ENCODE results near the gene HTRA3. TPM values are rescaled to one million over a fixed set of nuclear protein-coding genes. Genes with fewer than 3 reads are reported as not detected.

HTRA3 gene
- total RNA-seq, 2 experiments from 2014 or later: not detected

DNA sequence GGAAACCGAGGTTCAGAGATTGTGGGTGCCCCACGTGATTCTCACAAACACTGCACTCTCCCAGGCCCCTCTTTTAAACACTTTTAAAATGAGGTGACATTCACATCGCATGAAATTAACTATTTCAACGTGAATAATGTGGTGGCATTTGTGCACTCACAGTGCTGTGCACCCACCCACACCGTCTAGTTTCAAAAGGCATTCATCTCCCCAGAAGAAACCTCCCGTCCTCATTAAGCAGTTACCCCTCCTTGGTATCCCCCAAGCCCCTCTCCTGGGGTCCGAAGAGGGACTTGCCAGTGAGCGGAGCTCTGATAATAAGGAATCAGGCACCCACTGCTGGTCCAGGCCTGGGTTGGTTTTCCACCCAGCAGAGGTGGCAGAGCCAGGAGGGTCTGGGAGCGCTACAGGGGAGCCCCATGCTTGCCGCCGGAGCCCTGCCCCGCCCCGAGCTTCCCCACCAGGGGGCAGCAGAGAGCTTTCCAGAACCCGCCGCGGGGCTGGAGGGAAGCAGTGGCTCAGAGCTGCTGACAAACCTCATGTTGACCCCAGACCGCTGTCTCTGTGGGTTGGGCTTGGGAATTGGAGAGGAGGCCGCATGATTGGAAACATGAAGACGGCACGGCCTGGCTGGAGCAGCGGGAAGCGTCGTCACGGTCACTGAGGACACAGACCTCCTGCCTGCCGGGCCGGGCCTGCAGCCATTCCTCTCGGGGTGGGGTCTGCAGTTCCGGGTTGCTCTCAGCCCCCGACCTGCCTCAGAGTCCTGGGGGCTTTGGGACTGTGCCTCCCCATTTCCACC lies 27.5 kb upstream of the HTRA3 start:
- ChIA-PET POLR2A (no interaction called here), CTCF (interaction anchor here (0.6 to 2.1 kb wide), 15 partner anchors 10 to 317 kb away, joined by 3 to 16 read pairs (median 4); partner anchors contain the start of gene HTRA3)
- Mint-ChIP-seq H3K27me3 (no peaks in the 10 kb centered on the region), H3K36me3 (ENCODE audit: low read depth) (peaks cover 4% of the 10 kb centered on the region), H3K9me3 (ENCODE audit: low read depth) (no peaks in the 10 kb centered on the region), H3K27ac (no peak overlapping the region), H3K4me1 (peaks cover 3% of the 10 kb centered on the region), H3K4me3 (no peak overlapping the region)
- intact Hi-C loops (cut with DNase I, micrococcal nuclease): loop anchor here (1.0 to 5.0 kb wide), 6 partner anchors 65 to 677 kb away; partner anchors contain the start of gene CPZ (in 1 of the 2)
- ATAC-seq (peak; percentile 93), DNase-seq (peak; percentile 90)

DNA sequence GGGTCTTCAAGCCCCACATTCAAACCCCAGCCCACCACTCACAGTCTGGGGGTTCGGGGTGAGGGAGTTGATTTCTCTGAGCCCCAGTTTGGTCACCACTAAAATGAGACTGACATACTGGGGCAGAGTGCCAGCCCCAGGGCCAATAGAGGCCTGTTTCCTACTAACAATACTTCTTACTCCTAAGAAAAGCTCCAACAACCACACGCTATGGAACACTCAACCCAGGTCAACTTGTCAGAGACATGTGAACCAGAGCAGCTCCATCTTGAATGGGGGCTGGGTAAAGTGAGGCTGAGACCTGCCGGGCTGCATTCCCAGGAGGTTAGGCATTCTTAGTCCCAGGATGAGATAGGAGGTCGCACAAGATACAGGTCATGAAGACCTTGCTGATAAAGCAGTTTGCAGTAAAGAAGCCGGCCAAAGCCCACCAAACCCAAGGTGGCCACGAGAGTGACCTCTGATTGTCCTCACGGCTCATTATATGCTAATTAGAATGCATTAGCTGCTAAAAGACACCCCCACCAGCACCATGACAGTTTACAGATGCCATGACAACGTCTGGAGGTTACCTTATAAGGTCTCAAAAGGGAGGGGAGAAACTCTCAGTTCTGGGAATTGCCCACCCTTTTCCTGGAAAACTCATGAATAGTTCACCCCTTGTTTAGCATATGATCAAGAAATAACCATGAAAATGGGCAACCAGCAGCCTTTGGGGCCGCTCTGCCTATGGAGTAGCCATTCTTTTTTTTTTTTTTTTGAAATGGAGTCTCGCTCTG lies 26.6 kb upstream of the HTRA3 start:
- DNase-seq: no peak
- Mint-ChIP-seq H3K4me1 (peaks cover 3% of the 10 kb centered on the region), H3K36me3 (ENCODE audit: low read depth) (peaks cover 4% of the 10 kb centered on the region), H3K4me3 (no peak overlapping the region), H3K27me3 (no peaks in the 10 kb centered on the region), H3K27ac (no peak overlapping the region), H3K9me3 (ENCODE audit: low read depth) (no peaks in the 10 kb centered on the region)
- intact Hi-C loops (cut with DNase I, micrococcal nuclease): loop anchor here (1.0 to 5.0 kb wide), 6 partner anchors 66 to 676 kb away; partner anchors contain the start of gene CPZ (in 1 of the 2)
- POLR2A ChIA-PET: no interaction called here
- CTCF ChIA-PET: interaction anchor here (0.6 to 2.1 kb wide), 15 partner anchors 11 to 318 kb away, joined by 3 to 16 read pairs (median 4); partner anchors contain the start of gene HTRA3
- no peak for ATAC-seq

DNA sequence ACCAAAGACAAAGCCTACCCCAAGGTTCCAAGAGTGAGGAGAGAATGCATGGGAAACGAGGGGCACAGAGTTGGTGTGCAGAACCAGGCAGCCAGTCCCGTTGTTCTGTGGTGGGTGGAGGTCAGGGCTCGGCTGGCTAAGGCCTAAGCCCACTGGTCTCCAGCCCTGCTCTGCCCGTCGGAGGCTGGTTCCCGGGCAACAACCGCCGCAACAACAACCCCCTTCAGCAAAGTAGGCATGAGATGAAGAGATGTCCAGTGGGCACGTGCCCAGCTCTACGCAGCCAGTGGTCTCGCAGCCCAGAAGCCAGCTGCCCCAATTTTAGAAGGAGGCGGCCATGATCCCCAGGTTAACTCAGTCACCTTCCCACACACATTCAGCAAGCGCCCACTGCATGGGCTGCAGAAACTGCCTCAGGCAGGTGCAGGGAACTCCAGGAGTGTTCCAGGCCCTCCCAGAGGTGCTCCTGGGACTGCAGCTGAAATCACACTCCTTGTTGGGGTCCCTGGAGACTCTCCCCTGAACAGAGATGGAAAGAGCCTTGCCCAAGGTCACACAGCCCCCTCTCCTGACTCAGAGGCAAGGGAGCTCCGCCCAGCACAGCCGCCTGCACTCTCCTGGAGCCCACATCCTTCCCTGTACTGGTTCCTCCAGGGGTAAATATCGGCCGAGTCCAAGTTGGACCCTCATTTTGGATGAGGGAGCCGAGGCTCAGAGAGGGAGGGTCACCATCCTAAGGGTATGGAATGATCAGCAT lies 25.4 kb upstream of the HTRA3 start:
- Mint-ChIP-seq H3K4me3 (no peak overlapping the region), H3K9me3 (ENCODE audit: low read depth) (no peaks in the 10 kb centered on the region), H3K4me1 (peaks cover 3% of the 10 kb centered on the region), H3K27ac (no peak overlapping the region), H3K36me3 (ENCODE audit: low read depth) (peaks cover 2% of the 10 kb centered on the region), H3K27me3 (no peaks in the 10 kb centered on the region)
- ChIA-PET POLR2A (no interaction called here), CTCF (interaction anchor here (0.7 to 1.0 kb wide), 3 partner anchors 15 to 185 kb away, joined by 3 to 4 read pairs (median 3); no protein-coding TSS in a partner anchor)
- ATAC-seq (no peak), DNase-seq (no peak)
- intact Hi-C loops (cut with DNase I, micrococcal nuclease): loop anchor here in 1 of 2 experiments (5.0 kb wide), 1 partner anchor 348 kb away; the partner anchor contains the start of gene CPZ

DNA sequence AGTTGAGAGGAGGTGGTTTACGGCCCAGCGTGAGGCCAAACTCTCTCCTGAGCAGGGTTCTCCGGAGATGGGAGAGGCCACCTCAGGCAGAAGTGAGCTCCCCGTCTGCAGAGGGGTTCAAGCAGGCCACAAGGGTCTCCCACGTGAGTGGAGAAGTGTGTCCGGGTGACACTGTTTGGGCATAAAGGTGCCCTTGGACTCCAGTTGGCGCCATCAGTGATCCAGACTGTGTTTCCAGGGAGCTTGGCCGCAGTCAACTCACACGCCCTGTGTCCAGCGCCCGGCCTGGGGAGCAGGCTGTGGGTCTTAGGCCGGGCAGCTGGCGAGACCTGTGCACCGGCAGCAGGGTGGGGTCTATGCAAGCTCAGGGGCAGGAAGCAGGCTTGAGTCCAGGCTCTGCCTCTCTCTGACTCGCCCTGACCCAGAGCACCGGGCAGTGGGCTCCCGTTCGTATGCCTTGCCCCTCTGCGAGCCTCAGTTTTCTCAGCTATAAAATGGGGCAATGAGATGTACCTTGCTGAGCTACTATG lies 24.6 kb upstream of the HTRA3 start:
- Mint-ChIP-seq H3K4me1 (peaks cover 3% of the 10 kb centered on the region), H3K27me3 (no peaks in the 10 kb centered on the region), H3K27ac (no peak overlapping the region), H3K9me3 (ENCODE audit: low read depth) (no peaks in the 10 kb centered on the region), H3K36me3 (ENCODE audit: low read depth) (no peaks in the 10 kb centered on the region), H3K4me3 (no peak overlapping the region)
- intact Hi-C loops (cut with DNase I, micrococcal nuclease): loop anchor here in 1 of 2 experiments (5.0 kb wide), 1 partner anchor 347 kb away; the partner anchor contains the start of gene CPZ
- ChIA-PET POLR2A (no interaction called here), CTCF (interaction anchor here (1.0 kb wide), 1 partner anchor 184 kb away, joined by 3 read pairs; no protein-coding TSS in a partner anchor)
- ATAC-seq (no peak), DNase-seq (no peak)

DNA sequence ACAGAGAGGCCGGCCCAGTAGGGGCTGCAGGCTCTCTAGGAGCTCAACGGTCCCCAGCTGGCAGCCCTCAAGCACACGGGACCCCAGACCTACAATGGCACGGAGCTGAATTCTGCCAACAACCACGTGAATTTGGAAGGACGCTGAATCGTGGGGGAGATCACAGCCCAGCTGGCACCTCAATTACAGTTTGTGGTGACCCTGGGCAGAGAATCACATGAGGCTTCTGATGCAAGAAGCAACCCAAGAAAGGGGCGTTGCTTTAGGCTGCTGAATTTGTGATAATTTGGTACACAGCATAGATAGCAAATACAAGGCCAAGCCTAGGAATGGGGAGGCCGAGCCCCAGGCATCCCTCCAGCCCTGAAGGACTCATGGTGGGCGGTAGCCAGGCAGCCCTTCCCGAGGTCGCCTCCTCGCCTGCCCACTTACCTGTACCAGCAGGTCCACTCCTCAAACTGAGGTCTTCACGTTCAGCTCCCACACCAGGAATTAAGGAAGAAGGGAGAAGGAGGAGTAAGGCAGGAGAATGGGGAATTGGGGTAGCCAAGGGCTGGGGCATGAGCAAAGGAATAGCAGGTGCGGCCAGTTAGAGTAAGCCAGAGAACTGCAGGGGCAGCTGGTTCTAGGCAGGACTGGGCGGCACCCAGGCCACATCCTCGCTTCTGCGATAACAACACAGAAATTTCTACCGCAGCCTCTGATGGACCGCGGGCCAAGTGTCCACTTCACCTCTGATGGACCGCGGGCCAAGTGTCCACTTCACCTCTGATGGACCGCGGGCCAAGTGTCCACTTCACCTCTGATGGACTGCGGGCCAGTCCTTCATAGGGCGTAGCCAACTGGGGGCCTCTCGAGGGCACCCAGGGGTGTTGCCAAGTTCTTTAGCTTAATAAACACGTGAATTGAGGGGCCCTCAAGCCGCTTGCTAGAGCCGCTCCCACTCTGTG lies 23.4 kb upstream of the HTRA3 start:
- no peak for ATAC-seq
- ChIA-PET POLR2A (no interaction called here), CTCF (no interaction called here)
- intact Hi-C loops (cut with DNase I, micrococcal nuclease): no loop called here
- Mint-ChIP-seq H3K9me3 (ENCODE audit: low read depth) (no peaks in the 10 kb centered on the region), H3K4me1 (peaks cover 3% of the 10 kb centered on the region), H3K36me3 (ENCODE audit: low read depth) (no peaks in the 10 kb centered on the region), H3K4me3 (no peak overlapping the region), H3K27me3 (no peaks in the 10 kb centered on the region), H3K27ac (no peak overlapping the region)
- no peak for DNase-seq

DNA sequence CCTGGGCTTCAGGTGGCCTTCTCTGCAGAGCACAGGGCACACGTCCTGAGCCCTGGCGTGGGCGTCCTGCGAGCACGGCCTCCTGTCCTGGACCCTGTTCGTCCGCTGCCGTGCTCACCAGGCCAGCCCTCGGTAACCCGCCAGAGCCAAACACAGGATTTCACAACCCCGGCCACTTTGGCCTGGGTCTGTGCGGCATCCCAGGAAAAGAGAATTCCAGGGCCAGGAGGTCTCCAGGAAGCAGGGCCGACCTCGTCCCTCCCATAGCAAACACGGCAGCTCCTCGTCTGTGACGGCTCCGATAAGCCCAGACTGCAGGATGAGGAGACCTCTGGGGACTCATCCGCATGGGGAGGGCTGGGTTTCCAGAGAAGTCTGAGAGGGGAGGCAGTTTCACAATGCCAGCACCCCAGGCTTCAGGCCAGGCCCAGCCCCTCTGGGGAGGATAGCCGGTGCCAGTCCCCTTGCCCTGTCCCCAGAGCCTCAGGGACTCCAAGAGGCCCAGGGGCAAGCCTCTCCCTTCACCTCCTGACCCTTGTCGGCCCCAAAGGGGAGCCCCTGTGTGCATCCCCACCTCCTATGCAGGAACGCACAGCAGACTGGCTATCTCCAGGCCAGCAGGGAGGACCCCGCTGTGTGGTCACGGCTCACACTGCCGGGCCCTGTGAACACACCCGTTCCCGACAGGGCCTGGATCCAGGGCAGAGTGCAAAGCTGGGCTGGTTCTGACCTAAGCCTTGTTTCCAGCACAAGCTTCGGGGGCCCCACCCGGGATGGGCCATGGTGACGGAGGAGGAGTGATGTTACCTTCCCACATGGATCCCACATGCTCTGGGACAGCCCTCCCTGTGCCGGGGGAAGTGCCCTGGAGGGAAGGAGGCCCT lies 22.3 kb upstream of the HTRA3 start:
- no peak for DNase-seq
- CTCF ChIA-PET: no interaction called here
- Mint-ChIP-seq H3K9me3 (ENCODE audit: low read depth) (no peaks in the 10 kb centered on the region), H3K27me3 (no peaks in the 10 kb centered on the region), H3K4me1 (no peaks in the 10 kb centered on the region), H3K27ac (no peak overlapping the region), H3K36me3 (ENCODE audit: low read depth) (no peaks in the 10 kb centered on the region), H3K4me3 (no peak overlapping the region)
- POLR2A ChIA-PET: no interaction called here
- intact Hi-C loops (cut with DNase I, micrococcal nuclease): no loop called here
- no peak for ATAC-seq

DNA sequence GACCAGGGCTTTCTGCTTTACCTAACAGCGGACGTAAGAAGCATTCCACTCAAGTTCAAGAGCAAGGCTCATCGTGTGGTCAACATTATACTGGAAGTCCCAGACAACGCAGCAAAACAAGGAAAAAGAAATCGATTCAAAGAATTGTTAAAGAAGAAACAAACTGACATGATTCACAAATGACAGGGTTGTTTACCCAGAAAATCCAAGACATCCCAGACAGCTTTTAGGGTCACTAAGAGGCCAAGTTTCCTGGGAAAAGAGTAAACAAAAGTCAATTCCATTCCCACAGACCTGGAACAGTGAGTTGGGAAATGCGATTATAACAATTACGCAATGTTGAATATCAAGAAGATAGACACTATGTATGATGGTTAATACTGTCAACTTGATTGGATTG lies 21.5 kb upstream of the HTRA3 start:
- CTCF ChIA-PET: no interaction called here
- Mint-ChIP-seq H3K27ac (no peak overlapping the region), H3K9me3 (ENCODE audit: low read depth) (no peaks in the 10 kb centered on the region), H3K4me1 (no peaks in the 10 kb centered on the region), H3K4me3 (no peak overlapping the region), H3K36me3 (ENCODE audit: low read depth) (no peaks in the 10 kb centered on the region), H3K27me3 (no peaks in the 10 kb centered on the region)
- POLR2A ChIA-PET: no interaction called here
- no peak for ATAC-seq
- intact Hi-C loops (cut with DNase I, micrococcal nuclease): no loop called here
- no peak for DNase-seq

DNA sequence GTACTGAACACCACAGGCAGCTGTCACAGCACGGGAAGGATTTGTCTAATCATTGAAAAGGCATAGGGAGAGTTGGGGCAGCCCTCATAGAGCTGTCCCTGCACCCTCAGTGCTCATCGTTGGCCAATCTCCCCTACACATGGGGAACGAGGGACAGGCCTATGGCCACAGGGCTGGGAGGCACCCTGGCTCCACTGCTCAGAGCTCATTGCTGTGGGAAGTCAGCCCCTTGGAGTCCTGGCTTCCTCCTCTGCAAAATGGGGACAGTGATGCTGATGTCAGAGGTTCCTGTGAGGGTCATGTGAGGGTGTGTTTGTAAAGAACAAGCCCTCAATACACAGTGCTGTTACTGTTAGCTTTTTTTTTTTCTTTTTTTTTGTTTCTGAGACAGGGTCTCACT lies 19.3 kb upstream of the HTRA3 start:
- ATAC-seq (no peak), DNase-seq (no peak)
- no peaks in the 10 kb centered on the region for H3K4me1 Mint-ChIP-seq
- no peaks in the 10 kb centered on the region for H3K36me3 Mint-ChIP-seq (ENCODE audit: low read depth)
- no peaks in the 10 kb centered on the region for H3K9me3 Mint-ChIP-seq (ENCODE audit: low read depth)
- ChIA-PET POLR2A (no interaction called here), CTCF (interaction anchor here (0.8 kb wide), 1 partner anchor 141 kb away, joined by 3 read pairs; no protein-coding TSS in a partner anchor)
- H3K27ac Mint-ChIP-seq: no peak overlapping the region
- no peak overlapping the region for H3K4me3 Mint-ChIP-seq
- intact Hi-C loops (cut with DNase I, micrococcal nuclease): no loop called here
- no peaks in the 10 kb centered on the region for H3K27me3 Mint-ChIP-seq

DNA sequence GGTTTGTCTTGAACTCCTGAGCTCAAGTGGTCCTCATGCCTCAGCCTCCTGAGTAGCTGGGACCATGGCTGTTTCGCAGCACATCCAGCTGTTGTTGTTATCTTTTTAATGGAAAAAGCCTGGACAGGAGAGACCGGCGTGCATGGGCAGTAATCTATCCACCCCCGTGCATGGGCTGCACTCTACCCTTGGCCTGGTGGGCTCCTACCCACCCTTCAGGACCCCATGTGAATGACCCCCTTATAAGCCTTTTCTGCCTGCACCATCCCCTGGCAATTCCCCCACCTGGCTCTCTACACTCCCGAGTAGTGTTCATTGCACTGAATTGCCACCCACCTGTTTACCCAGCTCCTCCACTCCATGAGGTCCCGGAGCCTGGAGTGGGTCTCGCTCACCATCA lies 18.9 kb upstream of the HTRA3 start:
- POLR2A ChIA-PET: no interaction called here
- H3K4me1 Mint-ChIP-seq: no peaks in the 10 kb centered on the region

More for the DNA sequence above, 18.9 kb upstream of the HTRA3 start:
- ATAC-seq (no peak), DNase-seq (no peak)
- H3K9me3 Mint-ChIP-seq (ENCODE audit: low read depth): no peaks in the 10 kb centered on the region
- no peaks in the 10 kb centered on the region for H3K36me3 Mint-ChIP-seq (ENCODE audit: low read depth)
- intact Hi-C loops (cut with DNase I, micrococcal nuclease): no loop called here
- H3K27me3 Mint-ChIP-seq: no peaks in the 10 kb centered on the region
- CTCF ChIA-PET: interaction anchor here (0.8 kb wide), 1 partner anchor 141 kb away, joined by 3 read pairs; no protein-coding TSS in a partner anchor
- no peak overlapping the region for H3K27ac Mint-ChIP-seq
- no peak overlapping the region for H3K4me3 Mint-ChIP-seq

Data from activated CD4-positive, alpha-beta T cell treated with anti-CD3 and anti-CD28 coated beads for 36 hours (primary cell).